Endothelial cell (in vitro differentiated cells): ENCODE results near the gene SRP68. TPM values are rescaled to one million over a fixed set of nuclear protein-coding genes. Genes with fewer than 3 reads are reported as not detected.

Source experiments
- DNase-seq: peaks from one replicate; pipeline ENCODE4 v3.0.0; 2021; ENCODE audit warnings: low spot score
- H3K27ac Mint-ChIP-seq: one replicate; pipeline ENCODE4 v1.8.0; 2021; ENCODE audit warnings: mixed read lengths, inconsistent platforms; ENCODE audit not compliant: unreplicated experiment
- H3K27me3 Mint-ChIP-seq: one replicate; pipeline ENCODE4 v1.8.0; 2021; ENCODE audit warnings: mild to moderate bottlenecking, moderate library complexity, mixed read lengths, inconsistent platforms; ENCODE audit not compliant: unreplicated experiment
- H3K36me3 Mint-ChIP-seq: one replicate; pipeline ENCODE4 v1.8.0; 2021; ENCODE audit warnings: mild to moderate bottlenecking, low read depth, mixed read lengths, inconsistent platforms; ENCODE audit not compliant: unreplicated experiment
- H3K4me1 Mint-ChIP-seq: one replicate; pipeline ENCODE4 v1.8.0; 2021; ENCODE audit warnings: mild to moderate bottlenecking, mixed read lengths, inconsistent platforms; ENCODE audit not compliant: unreplicated experiment
- H3K4me3 Mint-ChIP-seq: one replicate; pipeline ENCODE4 v1.8.0; 2021; ENCODE audit warnings: mild to moderate bottlenecking, mixed read lengths, inconsistent platforms; ENCODE audit not compliant: unreplicated experiment
- H3K9me3 Mint-ChIP-seq: one replicate; pipeline ENCODE4 v1.8.0; 2021; ENCODE audit warnings: mixed read lengths, inconsistent platforms; ENCODE audit not compliant: unreplicated experiment
- CTCF ChIP-seq: fragments of 200-600 bp; sonication (generic); IDR thresholded peaks from one replicate; pipeline ENCODE4 v1.5.0; 2021; ENCODE audit warnings: antibody characterized with exemption; ENCODE audit not compliant: unreplicated experiment
- total RNA-seq: library from RNA; stranded (reverse); fragmentation: NEBNext Ultra II Directional; extraction: Animal tissue kit (Norgen Biotek cat#: 25700); gene quantifications from one replicate; pipeline ENCODE4 v1.2.1, GENCODE V29; 2021; ENCODE audit not compliant: unreplicated experiment

The SRP68 gene
- total RNA-seq, 1 donor from 2014 or later, result 62.6 TPM

- Mint-ChIP-seq H3K9me3 (no peaks in the 10 kb centered on the region), H3K27me3 (peaks cover 3% of the 10 kb centered on the region), H3K4me1 (no peaks in the 10 kb centered on the region), H3K36me3 (no peaks in the 10 kb centered on the region), H3K27ac (no peak overlapping the region), H3K4me3 (no peak overlapping the region)
- no peak for TF ChIP-seq CTCF
- no peak for DNase-seq
Measured at GRCh38 chr17:76115138-76115754, 42.9 kb upstream of the SRP68 start.

- H3K4me1 Mint-ChIP-seq, result no peaks in the 10 kb centered on the region
- no peak overlapping the region for H3K27ac Mint-ChIP-seq
Measured at GRCh38 chr17:76111956-76112355, 39.6 kb upstream of the SRP68 start.

GRCh38 chr17:76107509-76107908 is 35.2 kb upstream of the SRP68 start:
- no peak for DNase-seq
- Mint-ChIP-seq H3K27me3 (peaks cover 4% of the 10 kb centered on the region), H3K36me3 (peaks cover 4% of the 10 kb centered on the region), H3K9me3 (no peaks in the 10 kb centered on the region), H3K4me3 (no peak overlapping the region), H3K27ac (no peak overlapping the region), H3K4me1 (peaks cover 10% of the 10 kb centered on the region)
- TF ChIP-seq CTCF, result no peak

More at GRCh38 chr17:76111956-76112355, 39.6 kb upstream of the SRP68 start:
- Mint-ChIP-seq H3K9me3 (no peaks in the 10 kb centered on the region), H3K4me3 (no peak overlapping the region), H3K36me3 (no peaks in the 10 kb centered on the region), H3K27me3 (peaks cover 1% of the 10 kb centered on the region)
- DNase-seq, result no peak
- no peak for TF ChIP-seq CTCF

- Mint-ChIP-seq H3K9me3 (no peaks in the 10 kb centered on the region), H3K4me3 (no peak overlapping the region), H3K36me3 (peaks cover 5% of the 10 kb centered on the region), H3K27me3 (peaks cover 4% of the 10 kb centered on the region), H3K4me1 (peaks cover 10% of the 10 kb centered on the region), H3K27ac (no peak overlapping the region)
- DNase-seq, result no peak
- TF ChIP-seq CTCF, result no peak
Measured at GRCh38 chr17:76106703-76107102, 34.4 kb upstream of the SRP68 start.

GRCh38 chr17:76104896-76105231 is 32.5 kb upstream of the SRP68 start:
- no peak for DNase-seq
- peaks cover 4% of the 10 kb centered on the region for H3K27me3 Mint-ChIP-seq
- H3K27ac Mint-ChIP-seq, result no peak overlapping the region
- H3K9me3 Mint-ChIP-seq, result no peaks in the 10 kb centered on the region
- H3K4me1 Mint-ChIP-seq, result peaks cover 10% of the 10 kb centered on the region
- no peak for TF ChIP-seq CTCF
- H3K4me3 Mint-ChIP-seq, result no peak overlapping the region
- H3K36me3 Mint-ChIP-seq, result peaks cover 11% of the 10 kb centered on the region
